HG02571 (cell line): ENCODE measurements around the gene PALD1.
A peak's percentile ranks its signal among the peaks of the same experiment; 100 is the strongest.

Experiments
- ATAC-seq: cut with Tn5 transposase; IDR thresholded peaks from one replicate; pipeline ENCODE4 v1.9.1; 2021; ENCODE audit warnings: mild to moderate bottlenecking, moderate library complexity; ENCODE audit not compliant: unreplicated experiment

Gene PALD1

GRCh38 chr10:70535001-70535400, 56.4 kb downstream of the PALD1 start:
- ATAC-seq = no peak

- no peak for ATAC-seq
Measured at GRCh38 chr10:70535451-70535850, 56.9 kb downstream of the PALD1 start.

- no peak for ATAC-seq
Measured at GRCh38 chr10:70536196-70536861, 57.8 kb downstream of the PALD1 start.

GRCh38 chr10:70537398-70538194, 59.0 kb downstream of the PALD1 start:
- ATAC-seq = no peak

GRCh38 chr10:70538195-70538520, 59.6 kb downstream of the PALD1 start:
- no peak for ATAC-seq

GRCh38 chr10:70538731-70539338, 60.3 kb downstream of the PALD1 start:
- no peak for ATAC-seq

GRCh38 chr10:70539471-70539870, 60.9 kb downstream of the PALD1 start:
- no peak for ATAC-seq

- ATAC-seq = no peak
Measured at GRCh38 chr10:70540089-70540788, 61.7 kb downstream of the PALD1 start.

- ATAC-seq = no peak
Measured at GRCh38 chr10:70540789-70541360, 62.3 kb downstream of the PALD1 start.

- ATAC-seq = no peak
Measured at GRCh38 chr10:70541736-70542564, 63.4 kb downstream of the PALD1 start.

GRCh38 chr10:70542565-70542938, 64.0 kb downstream of the PALD1 start:
- no peak for ATAC-seq

GRCh38 chr10:70543911-70544310, 65.3 kb downstream of the PALD1 start:
- ATAC-seq = no peak

- ATAC-seq = no peak
Measured at GRCh38 chr10:70544431-70545340, 66.1 kb downstream of the PALD1 start.

- no peak for ATAC-seq
Measured at GRCh38 chr10:70546584-70546983, 68.0 kb downstream of the PALD1 start.

- ATAC-seq = peak; percentile 15
Measured at GRCh38 chr10:70549351-70549961, 70.9 kb downstream of the PALD1 start.

GRCh38 chr10:70549962-70550458, 71.4 kb downstream of the PALD1 start:
- peak; percentile 61 for ATAC-seq

GRCh38 chr10:70550459-70550858, 71.9 kb downstream of the PALD1 start:
- no peak for ATAC-seq

GRCh38 chr10:70551466-70551865, 72.9 kb downstream of the PALD1 start:
- ATAC-seq = no peak

GRCh38 chr10:70551971-70552422, 73.4 kb downstream of the PALD1 start:
- ATAC-seq = no peak
